HEK293T (cell line): ENCODE data around the gene E2F8.

ENCODE experiments used
- CTCF ChIA-PET: fragments of 350-600 bp; formaldehyde crosslinking; extraction: SDS; loops from one replicate; lab custom pipeline; 2021; ENCODE audit warnings: antibody characterized with exemption, inconsistent platforms; lab: Yijun Ruan, JAX
- POLR2A ChIA-PET: fragments of 350-600 bp; formaldehyde crosslinking; extraction: SDS; loops from one replicate; lab custom pipeline; 2020; ENCODE audit warnings: antibody characterized with exemption, inconsistent platforms; lab: Yijun Ruan, JAX
- DNase-seq: peaks from one replicate; pipeline ENCODE4 v3.0.0; 2012; ENCODE audit warnings: mixed read lengths; ENCODE audit errors: extremely low spot score
- ARNT ChIP-seq: fragments of 450-650 bp; IDR thresholded peaks from 2 replicates; pipeline ENCODE4 v1.6.1; 2017; ENCODE audit warnings: mild to moderate bottlenecking
- BHLHE40 ChIP-seq: fragments of 450-650 bp; IDR thresholded peaks from 2 replicates; pipeline ENCODE4 v1.6.1; 2016; ENCODE audit warnings: mild to moderate bottlenecking, moderate library complexity, borderline replicate concordance
- CTBP1 ChIP-seq: fragments of 450-650 bp; IDR thresholded peaks from 2 replicates; pipeline ENCODE4 v1.6.1; 2016; ENCODE audit warnings: borderline replicate concordance
- ELF4 ChIP-seq: fragments of 450-650 bp; IDR thresholded peaks from 2 replicates; pipeline ENCODE4 v1.6.1; 2017; ENCODE audit warnings: antibody characterized with exemption
- FOXA1 ChIP-seq: fragments of 450-650 bp; IDR thresholded peaks from 2 replicates; pipeline ENCODE4 v1.6.1; 2016; ENCODE audit warnings: mild to moderate bottlenecking
- FOXK2 ChIP-seq: fragments of 450-650 bp; IDR thresholded peaks from 2 replicates; pipeline ENCODE4 v1.6.1; 2016; ENCODE audit warnings: mild to moderate bottlenecking
- FOXM1 ChIP-seq: fragments of 450-650 bp; IDR thresholded peaks from 2 replicates; pipeline ENCODE4 v1.6.1; 2017; ENCODE audit warnings: mild to moderate bottlenecking, borderline replicate concordance
- HDGF ChIP-seq: fragments of 450-650 bp; IDR thresholded peaks from 2 replicates; pipeline ENCODE4 v1.6.1; 2017; ENCODE audit warnings: antibody characterized with exemption, borderline replicate concordance
- L3MBTL2 ChIP-seq: fragments of 450-650 bp; conservative IDR thresholded peaks from 2 replicates; pipeline ENCODE4 v1.6.1; 2016; ENCODE audit warnings: mild to moderate bottlenecking
- LEF1 ChIP-seq: fragments of 450-650 bp; IDR thresholded peaks from 2 replicates; pipeline ENCODE4 v1.6.1; 2017; ENCODE audit warnings: mild to moderate bottlenecking, borderline replicate concordance
- NFRKB ChIP-seq: fragments of 450-650 bp; IDR thresholded peaks from 2 replicates; pipeline ENCODE4 v1.6.1; 2016; ENCODE audit warnings: mild to moderate bottlenecking, moderate library complexity
- SP1 ChIP-seq: fragments of 450-650 bp; IDR thresholded peaks from 2 replicates; pipeline ENCODE4 v1.6.1; 2017
- SUZ12 ChIP-seq: fragments of 450-650 bp; IDR thresholded peaks from 2 replicates; pipeline ENCODE4 v1.6.1; 2016; ENCODE audit warnings: mild to moderate bottlenecking
- TARDBP ChIP-seq: fragments of 450-650 bp; IDR thresholded peaks from 2 replicates; pipeline ENCODE4 v1.6.1; 2016
- ZNF384 ChIP-seq: fragments of 450-650 bp; IDR thresholded peaks from 2 replicates; pipeline ENCODE4 v1.6.1; 2016
- TF ChIP-seq, protein P1 (sequence below): fragments of 450-650 bp; IDR thresholded peaks from 2 replicates; pipeline ENCODE4 v1.6.1; 2016

The E2F8 gene

DNA sequence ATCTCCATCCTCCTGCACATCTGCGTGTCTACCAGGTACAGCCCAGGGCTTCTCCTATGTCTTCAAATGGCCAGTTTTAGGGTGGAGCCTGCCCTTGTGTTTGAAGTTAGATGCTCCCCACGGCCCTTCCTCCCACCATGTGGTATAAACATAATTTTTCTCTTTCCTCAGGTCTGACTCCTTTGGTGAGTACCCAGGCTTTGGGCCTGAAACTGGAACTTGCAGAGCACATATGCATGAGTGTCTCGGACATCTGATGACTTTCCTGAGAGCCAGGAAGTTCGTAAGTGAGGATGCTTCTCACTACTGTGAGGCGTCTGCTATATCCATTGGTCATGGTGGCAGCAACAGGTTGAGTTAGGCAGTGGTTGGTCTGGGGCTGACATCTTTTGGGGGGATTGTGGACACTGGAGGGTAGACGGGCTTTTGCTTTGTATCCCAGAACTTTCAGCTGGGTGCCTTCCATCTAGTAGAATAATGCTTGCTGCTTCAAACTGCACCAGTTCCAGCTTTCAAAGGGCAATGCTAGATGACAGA, 55.2 kb downstream of the E2F8 start:
- no peak for TF ChIP-seq BHLHE40
- TF ChIP-seq SUZ12 = no peak
- TF ChIP-seq CTBP1 = no peak
- no peak for TF ChIP-seq SP1
- no peak for TF ChIP-seq FOXK2
- no peak for TF ChIP-seq FOXM1
- TF ChIP-seq FOXA1 = no peak
- no peak for TF ChIP-seq TARDBP
- no peak for TF ChIP-seq ZNF384
- TF ChIP-seq ARNT = no peak
- no peak for DNase-seq
- POLR2A ChIA-PET = no interaction called here
- CTCF ChIA-PET = no interaction called here

DNA sequence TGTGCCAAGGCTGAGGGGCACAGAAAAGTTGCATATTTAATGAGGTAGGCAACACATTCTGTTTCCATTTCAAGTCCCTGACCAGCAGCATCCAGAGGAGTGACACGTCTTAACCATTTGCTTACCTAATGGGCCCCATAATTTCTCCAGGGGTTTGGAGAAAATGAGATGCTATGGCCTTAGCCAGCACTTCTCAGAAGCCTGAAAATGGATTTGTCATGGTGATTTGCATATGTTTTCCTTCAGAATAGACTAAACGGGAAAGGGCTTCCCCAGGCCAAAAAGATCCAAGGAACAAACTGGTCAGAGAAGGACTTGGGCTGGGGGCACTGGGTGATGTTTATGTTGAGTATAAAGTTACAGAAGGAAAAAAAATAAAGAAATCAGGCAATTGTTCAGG, 55.7 kb downstream of the E2F8 start:
- ChIA-PET CTCF (no interaction called here), POLR2A (no interaction called here)
- DNase-seq = no peak
- no peak for TF ChIP-seq FOXM1
- TF ChIP-seq HDGF = no peak
- TF ChIP-seq FOXA1 = no peak
- no peak for TF ChIP-seq ZNF384
- no peak for TF ChIP-seq ARNT
- TF ChIP-seq SUZ12 = no peak
- TF ChIP-seq TARDBP = no peak
- TF ChIP-seq ELF4 = no peak
- no peak for TF ChIP-seq SP1
- TF ChIP-seq, protein P1, sequence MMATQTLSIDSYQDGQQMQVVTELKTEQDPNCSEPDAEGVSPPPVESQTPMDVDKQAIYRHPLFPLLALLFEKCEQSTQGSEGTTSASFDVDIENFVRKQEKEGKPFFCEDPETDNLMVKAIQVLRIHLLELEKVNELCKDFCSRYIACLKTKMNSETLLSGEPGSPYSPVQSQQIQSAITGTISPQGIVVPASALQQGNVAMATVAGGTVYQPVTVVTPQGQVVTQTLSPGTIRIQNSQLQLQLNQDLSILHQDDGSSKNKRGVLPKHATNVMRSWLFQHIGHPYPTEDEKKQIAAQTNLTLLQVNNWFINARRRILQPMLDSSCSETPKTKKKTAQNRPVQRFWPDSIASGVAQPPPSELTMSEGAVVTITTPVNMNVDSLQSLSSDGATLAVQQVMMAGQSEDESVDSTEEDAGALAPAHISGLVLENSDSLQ = no peak
- TF ChIP-seq LEF1 = no peak
- no peak for TF ChIP-seq L3MBTL2
- TF ChIP-seq NFRKB = no peak
- no peak for TF ChIP-seq CTBP1
- TF ChIP-seq BHLHE40 = no peak
- no peak for TF ChIP-seq FOXK2

DNA sequence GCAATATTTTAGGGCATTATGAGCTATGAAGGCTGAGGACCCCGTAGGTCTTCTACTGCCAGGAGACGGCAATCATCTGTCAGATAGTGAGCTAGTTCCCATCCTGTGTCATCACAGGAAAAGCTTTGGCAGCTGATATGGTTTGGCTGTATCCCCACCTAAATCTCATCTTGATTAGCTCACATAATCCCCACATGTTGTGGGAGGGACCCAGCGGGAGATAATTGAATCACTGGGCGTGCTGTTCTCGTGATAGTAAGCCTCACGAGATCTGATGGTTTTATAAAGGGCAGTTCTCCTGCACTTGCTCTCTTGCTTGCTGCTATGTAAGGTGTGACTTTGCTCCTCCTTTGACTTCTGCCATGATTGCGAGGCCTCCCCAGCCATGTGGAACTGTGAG, 57.1 kb downstream of the E2F8 start:
- no peak for DNase-seq
- ChIA-PET CTCF (no interaction called here), POLR2A (no interaction called here)
- TF ChIP-seq HDGF (no peak), TARDBP (no peak), SP1 (no peak), FOXM1 (no peak), CTBP1 (no peak), ELF4 (no peak), FOXK2 (no peak), ZNF384 (no peak), ARNT (no peak), NFRKB (no peak), FOXA1 (no peak), SUZ12 (no peak), BHLHE40 (no peak), L3MBTL2 (no peak), LEF1 (no peak)
- TF ChIP-seq, protein P1 = no peak

DNA sequence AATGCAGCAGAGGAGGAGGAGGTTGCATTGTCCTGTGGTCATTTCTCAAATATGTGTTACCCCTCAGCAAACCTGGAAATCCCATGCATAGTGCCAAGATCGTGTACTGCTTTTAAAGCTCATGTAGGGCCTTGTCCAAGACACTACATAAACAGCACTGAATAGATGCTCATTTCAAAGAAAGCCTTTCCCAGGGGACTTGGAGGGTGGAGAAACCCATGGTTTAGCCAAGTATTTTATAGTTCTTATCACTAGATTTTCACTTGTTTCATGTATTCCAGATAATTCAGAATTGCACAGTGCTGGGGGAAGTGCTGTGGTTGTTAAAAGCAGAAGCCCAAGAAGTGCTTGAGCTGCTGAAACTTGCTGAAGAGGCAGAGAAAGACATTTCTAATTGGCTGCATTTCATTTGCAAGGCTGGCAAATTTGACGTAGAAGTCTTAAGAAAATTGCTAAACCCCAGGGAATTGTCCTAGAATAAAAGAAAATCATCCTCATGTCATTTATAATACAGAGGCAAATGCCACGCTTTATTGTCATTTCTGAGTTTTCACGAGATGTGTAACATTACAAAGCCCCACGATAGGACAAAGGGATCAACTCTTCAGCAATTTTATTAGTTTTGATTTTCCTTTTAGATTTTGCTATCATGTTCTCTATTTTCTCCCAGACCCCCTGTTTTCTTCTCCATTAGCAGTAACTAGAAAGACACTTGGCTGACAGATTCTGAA, 59.0 kb downstream of the E2F8 start:
- TF ChIP-seq CTBP1 = no peak
- no peak for TF ChIP-seq BHLHE40
- no peak for TF ChIP-seq SUZ12
- no peak for TF ChIP-seq FOXA1
- no peak for TF ChIP-seq TARDBP
- no peak for TF ChIP-seq ELF4
- no peak for TF ChIP-seq L3MBTL2
- ChIA-PET CTCF (no interaction called here), POLR2A (no interaction called here)
- no peak for DNase-seq

DNA sequence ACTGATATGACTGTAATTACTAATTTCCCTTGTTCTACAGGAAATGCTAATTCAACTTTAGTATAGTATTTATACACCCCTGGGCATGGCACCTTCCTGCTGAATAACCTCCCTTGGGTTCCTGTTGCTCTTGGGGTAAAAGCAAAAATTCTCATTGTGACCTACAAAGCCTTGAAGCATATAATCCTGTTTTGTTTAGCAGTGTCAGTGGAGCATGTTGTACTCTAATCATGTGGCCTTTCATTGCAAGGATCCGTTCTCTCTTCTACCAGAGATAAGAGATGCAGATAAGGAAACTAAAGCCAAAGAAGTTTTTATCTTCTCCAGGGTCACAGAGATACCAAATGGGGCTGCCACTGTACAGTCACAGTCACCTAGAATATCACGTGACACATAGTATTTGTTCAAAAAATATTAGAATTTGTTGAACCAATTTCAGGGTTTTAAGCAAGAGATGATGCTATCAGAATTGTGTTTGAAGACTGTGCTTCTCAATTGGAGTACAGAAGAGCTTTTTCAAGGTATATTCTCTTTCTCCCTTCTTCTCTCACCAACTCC, 64.0 kb downstream of the E2F8 start:
- DNase-seq = no peak
- ChIA-PET CTCF (no interaction called here), POLR2A (no interaction called here)
- TF ChIP-seq ARNT (no peak), SUZ12 (no peak), TARDBP (no peak), L3MBTL2 (no peak), CTBP1 (no peak), ELF4 (no peak), FOXA1 (no peak)
- TF ChIP-seq, protein P1 = no peak
